ENCODE measurements around the gene DDX17. TPM values are rescaled to one million over a fixed set of nuclear protein-coding genes. Genes with fewer than 3 reads are reported as not detected.

The DDX17 gene
- total and polyA plus RNA-seq, 2 experiments from 2014 or later = 88.0 to 603 TPM

- TF ChIP-seq ETS1 (IDR thresholded peaks at IDR 0.05) (no peak), EZH2 (IDR thresholded peaks at IDR 0.05; ENCODE audit: low read depth, unreplicated experiment) (no peak), STAT1 (IDR thresholded peaks at IDR 0.05; ENCODE audit: unreplicated experiment) (no peak), CTCF (conservative IDR thresholded peaks at IDR 0.05; ENCODE audit: low read depth in 2 of 2) (no peak), POLR2AphosphoS5 (IDR thresholded peaks at IDR 0.05; ENCODE audit: low read depth) (no peak), ZNF114 (CRISPR knock-in tag; IDR thresholded peaks at IDR 0.05) (no peak), CREB1 (CRISPR knock-in tag; IDR thresholded peaks at IDR 0.05; ENCODE audit: low read depth) (no peak), NANOG (IDR thresholded peaks at IDR 0.05; ENCODE audit: borderline replicate concordance) (no peak), ZNF331 (CRISPR knock-in tag; IDR thresholded peaks at IDR 0.05; ENCODE audit: low read depth) (no peak)
Observed at GRCh38 chr22:38554281-38554680, 48.2 kb upstream of the DDX17 start (continued).

DNA sequence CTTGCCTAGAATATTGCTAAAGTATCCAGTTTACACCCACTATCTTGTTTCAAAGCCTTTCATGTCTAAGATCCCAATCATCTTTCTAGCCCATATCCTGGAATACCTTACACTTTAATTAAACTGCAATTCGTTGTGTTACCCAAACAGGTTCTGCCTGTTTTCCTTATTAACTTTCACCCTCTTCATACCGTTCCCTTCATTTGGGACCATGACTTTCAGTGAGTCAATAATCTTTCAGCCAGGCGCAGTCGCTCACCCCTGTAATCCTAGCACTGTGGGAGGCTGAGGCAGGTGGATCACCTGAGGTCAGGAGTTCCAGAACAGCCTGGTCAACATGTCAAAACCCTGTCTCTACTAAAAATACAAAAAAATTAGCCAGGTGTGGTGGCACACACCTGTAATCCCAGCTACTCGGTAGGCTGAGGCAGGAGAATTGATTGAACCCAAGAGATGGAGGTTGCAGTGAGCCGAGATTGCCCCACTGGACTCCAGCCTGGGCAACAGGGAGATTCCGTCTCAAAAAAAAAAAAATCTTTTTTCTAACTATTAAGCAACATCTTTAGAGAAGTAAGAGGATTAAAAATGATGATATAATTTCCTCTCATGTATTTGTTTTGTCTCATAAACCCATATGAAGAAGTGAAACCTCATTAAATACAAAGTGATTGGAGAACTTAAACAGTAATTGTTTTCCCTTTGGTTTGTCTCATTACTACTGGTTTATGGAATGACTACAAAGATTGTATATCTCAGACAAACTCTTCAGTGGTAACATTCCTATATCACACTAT is 43.2 kb upstream of the DDX17 start:
- DNase-seq (ENCODE audit: low spot score) (no peak), ATAC-seq (no peak)
- Histone ChIP-seq H4K20me1 (replicated peaks; ENCODE audit: insufficient read depth) (no peaks in the 10 kb centered on the region), H3K4me2 (no peak overlapping the region), H2AFZ (no peak overlapping the region), H3K79me2 (replicated peaks; ENCODE audit: insufficient read depth) (no peaks in the 10 kb centered on the region), H3K27me3 (ENCODE audit: insufficient read depth) (no peaks in the 10 kb centered on the region), H3K36me3 (ENCODE audit: insufficient read depth) (peaks cover 3% of the 10 kb centered on the region; the same call in 1 of the 2 replicates), H3K4me3 (no peak overlapping the region), H3F3A (replicated peaks; ENCODE audit: low read depth) (no peaks in the 10 kb centered on the region), H3K4me1 (ENCODE audit: insufficient read depth) (no peaks in the 10 kb centered on the region), H3K27ac (ENCODE audit: low read depth) (no peak overlapping the region), H3K9me2 (ENCODE audit: insufficient read depth) (no peaks in the 10 kb centered on the region)
- Mint-ChIP-seq H3K4me1 (no peaks in the 10 kb centered on the region; the same call in 2 of the 3 replicates), H3K27ac (no peak overlapping the region), H3K9me3 (peaks cover 4% of the 10 kb centered on the region), H3K27me3 (ENCODE audit: insufficient read depth, low read depth, poor library complexity) (peaks cover 2% of the 10 kb centered on the region), H3K36me3 (ENCODE audit: low read depth) (peaks cover 14% of the 10 kb centered on the region), H3K4me3 (no peak overlapping the region)
- TF ChIP-seq CREB1 (CRISPR knock-in tag; IDR thresholded peaks at IDR 0.05; ENCODE audit: low read depth) (no peak), ZNF114 (CRISPR knock-in tag; IDR thresholded peaks at IDR 0.05) (no peak), ZNF331 (CRISPR knock-in tag; IDR thresholded peaks at IDR 0.05; ENCODE audit: low read depth) (no peak), JUNB (IDR thresholded peaks at IDR 0.05; ENCODE audit: unreplicated experiment) (no peak), STAT1 (IDR thresholded peaks at IDR 0.05; ENCODE audit: unreplicated experiment) (no peak), POLR2AphosphoS5 (IDR thresholded peaks at IDR 0.05; ENCODE audit: low read depth) (no peak), EZH2 (IDR thresholded peaks at IDR 0.05; ENCODE audit: low read depth, unreplicated experiment) (no peak), CTCF (conservative IDR thresholded peaks at IDR 0.05; ENCODE audit: low read depth in 2 of 2) (no peak)
- TF ChIP-seq, protein P1, sequence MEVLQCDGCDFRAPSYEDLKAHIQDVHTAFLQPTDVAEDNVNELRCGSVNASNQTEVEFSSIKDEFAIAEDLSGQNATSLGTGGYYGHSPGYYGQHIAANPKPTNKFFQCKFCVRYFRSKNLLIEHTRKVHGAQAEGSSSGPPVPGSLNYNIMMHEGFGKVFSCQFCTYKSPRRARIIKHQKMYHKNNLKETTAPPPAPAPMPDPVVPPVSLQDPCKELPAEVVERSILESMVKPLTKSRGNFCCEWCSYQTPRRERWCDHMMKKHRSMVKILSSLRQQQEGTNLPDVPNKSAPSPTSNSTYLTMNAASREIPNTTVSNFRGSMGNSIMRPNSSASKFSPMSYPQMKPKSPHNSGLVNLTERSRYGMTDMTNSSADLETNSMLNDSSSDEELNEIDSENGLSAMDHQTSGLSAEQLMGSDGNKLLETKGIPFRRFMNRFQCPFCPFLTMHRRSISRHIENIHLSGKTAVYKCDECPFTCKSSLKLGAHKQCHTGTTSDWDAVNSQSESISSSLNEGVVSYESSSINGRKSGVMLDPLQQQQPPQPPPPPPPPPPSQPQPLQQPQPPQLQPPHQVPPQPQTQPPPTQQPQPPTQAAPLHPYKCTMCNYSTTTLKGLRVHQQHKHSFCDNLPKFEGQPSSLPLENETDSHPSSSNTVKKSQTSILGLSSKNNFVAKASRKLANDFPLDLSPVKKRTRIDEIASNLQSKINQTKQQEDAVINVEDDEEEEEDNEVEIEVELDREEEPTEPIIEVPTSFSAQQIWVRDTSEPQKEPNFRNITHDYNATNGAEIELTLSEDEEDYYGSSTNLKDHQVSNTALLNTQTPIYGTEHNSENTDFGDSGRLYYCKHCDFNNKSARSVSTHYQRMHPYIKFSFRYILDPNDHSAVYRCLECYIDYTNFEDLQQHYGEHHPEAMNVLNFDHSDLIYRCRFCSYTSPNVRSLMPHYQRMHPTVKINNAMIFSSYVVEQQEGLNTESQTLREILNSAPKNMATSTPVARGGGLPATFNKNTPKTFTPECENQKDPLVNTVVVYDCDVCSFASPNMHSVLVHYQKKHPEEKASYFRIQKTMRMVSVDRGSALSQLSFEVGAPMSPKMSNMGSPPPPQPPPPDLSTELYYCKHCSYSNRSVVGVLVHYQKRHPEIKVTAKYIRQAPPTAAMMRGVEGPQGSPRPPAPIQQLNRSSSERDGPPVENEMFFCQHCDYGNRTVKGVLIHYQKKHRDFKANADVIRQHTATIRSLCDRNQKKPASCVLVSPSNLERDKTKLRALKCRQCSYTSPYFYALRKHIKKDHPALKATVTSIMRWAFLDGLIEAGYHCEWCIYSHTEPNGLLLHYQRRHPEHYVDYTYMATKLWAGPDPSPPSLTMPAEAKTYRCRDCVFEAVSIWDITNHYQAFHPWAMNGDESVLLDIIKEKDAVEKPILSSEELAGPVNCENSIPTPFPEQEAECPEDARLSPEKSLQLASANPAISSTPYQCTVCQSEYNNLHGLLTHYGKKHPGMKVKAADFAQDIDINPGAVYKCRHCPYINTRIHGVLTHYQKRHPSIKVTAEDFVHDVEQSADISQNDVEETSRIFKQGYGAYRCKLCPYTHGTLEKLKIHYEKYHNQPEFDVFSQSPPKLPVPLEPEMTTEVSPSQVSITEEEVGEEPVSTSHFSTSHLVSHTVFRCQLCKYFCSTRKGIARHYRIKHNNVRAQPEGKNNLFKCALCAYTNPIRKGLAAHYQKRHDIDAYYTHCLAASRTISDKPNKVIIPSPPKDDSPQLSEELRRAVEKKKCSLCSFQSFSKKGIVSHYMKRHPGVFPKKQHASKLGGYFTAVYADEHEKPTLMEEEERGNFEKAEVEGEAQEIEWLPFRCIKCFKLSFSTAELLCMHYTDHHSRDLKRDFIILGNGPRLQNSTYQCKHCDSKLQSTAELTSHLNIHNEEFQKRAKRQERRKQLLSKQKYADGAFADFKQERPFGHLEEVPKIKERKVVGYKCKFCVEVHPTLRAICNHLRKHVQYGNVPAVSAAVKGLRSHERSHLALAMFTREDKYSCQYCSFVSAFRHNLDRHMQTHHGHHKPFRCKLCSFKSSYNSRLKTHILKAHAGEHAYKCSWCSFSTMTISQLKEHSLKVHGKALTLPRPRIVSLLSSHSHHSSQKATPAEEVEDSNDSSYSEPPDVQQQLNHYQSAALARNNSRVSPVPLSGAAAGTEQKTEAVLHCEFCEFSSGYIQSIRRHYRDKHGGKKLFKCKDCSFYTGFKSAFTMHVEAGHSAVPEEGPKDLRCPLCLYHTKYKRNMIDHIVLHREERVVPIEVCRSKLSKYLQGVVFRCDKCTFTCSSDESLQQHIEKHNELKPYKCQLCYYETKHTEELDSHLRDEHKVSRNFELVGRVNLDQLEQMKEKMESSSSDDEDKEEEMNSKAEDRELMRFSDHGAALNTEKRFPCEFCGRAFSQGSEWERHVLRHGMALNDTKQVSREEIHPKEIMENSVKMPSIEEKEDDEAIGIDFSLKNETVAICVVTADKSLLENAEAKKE (CRISPR knock-in tag; IDR thresholded peaks at IDR 0.05) = no peak

Data from GM23338 (cell line).